BJ (cell line): ENCODE measurements around the gene PCDHGC5. TPM values are rescaled to one million over a fixed set of nuclear protein-coding genes. Genes with fewer than 3 reads are reported as not detected.
A peak's percentile ranks its signal among the peaks of the same experiment; 100 is the strongest.

Experiments
- CTCF ChIA-PET: fragments of 350-600 bp; formaldehyde crosslinking; extraction: SDS; loops from one replicate; lab custom pipeline; 2021; ENCODE audit warnings: antibody characterized with exemption, inconsistent platforms; lab: Yijun Ruan, JAX
- POLR2A ChIA-PET: fragments of 300-600 bp; sonication (Branson Sonifier 250); formaldehyde crosslinking; extraction: SDS; loops from one replicate; lab custom pipeline; 2021; ENCODE audit warnings: antibody characterized with exemption; lab: Charles Lee
- DNase-seq: peaks from one replicate; pipeline ENCODE4 v3.0.0-alpha.2; 2011; ENCODE audit warnings: low read depth
- H3K27me3 ChIP-seq: 2 replicates; pipeline ENCODE4 v1.6.0; 2011; ENCODE audit warnings: low read length; ENCODE audit not compliant: control insufficient read depth, insufficient read depth
- H3K36me3 ChIP-seq: 2 replicates; pipeline ENCODE4 v1.5.1; 2011; ENCODE audit warnings: low read length; ENCODE audit not compliant: control insufficient read depth, insufficient read depth
- H3K4me3 ChIP-seq: 2 replicates; pipeline ENCODE4 v1.5.1; 2011; ENCODE audit warnings: low read depth, mild to moderate bottlenecking, control low read depth, low read length
- CTCF ChIP-seq: IDR thresholded peaks from 2 replicates; pipeline ENCODE4 v1.5.1; 2011; ENCODE audit warnings: low read depth, mild to moderate bottlenecking, control low read depth, inconsistent platforms, low read length, moderate library complexity; ENCODE audit not compliant: insufficient read depth
- polyA plus RNA-seq: library from polyadenylated mRNA; depleted of rRNA; stranded (reverse); fragments of >200 nt; gene quantifications from 2 replicates; pipeline ENCODE4 v1.2.3, GENCODE V29; 2011

The PCDHGC5 gene
- polyA plus RNA-seq, 1 experiment = 1.6 TPM

- no peak for DNase-seq
- H3K27me3 ChIP-seq = no peaks in the 10 kb centered on the region
- ChIA-PET CTCF (interaction anchor here (1.0 to 10.1 kb wide), 8 partner anchors 8 to 107 kb away, joined by 3 to 170 read pairs (median 4); partner anchors contain the start of genes PCDHGA10, PCDHGA12, PCDHGB7 and PCDHGC3), POLR2A (no interaction called here)
- TF ChIP-seq CTCF = no peak
- H3K4me3 ChIP-seq = no peak overlapping the region
- no peaks in the 10 kb centered on the region for H3K36me3 ChIP-seq
These were observed 31.0 kb downstream of the PCDHGC5 start for GRCh38 chr5:141519605-141520565.

- peak; percentile 97 for DNase-seq
- CTCF ChIA-PET = interaction anchor here (0.6 to 10.1 kb wide), 13 partner anchors 10 to 104 kb away, joined by 3 to 170 read pairs (median 4); partner anchors contain the start of genes PCDHGA12, PCDHGB7 and PCDHGC3
- H3K36me3 ChIP-seq = no peaks in the 10 kb centered on the region
- H3K4me3 ChIP-seq = no peak overlapping the region
- TF ChIP-seq CTCF = no peak
- H3K27me3 ChIP-seq = no peaks in the 10 kb centered on the region
- POLR2A ChIA-PET = interaction anchor here (0.6 to 1.2 kb wide), 4 partner anchors 9 to 113 kb away, joined by 4 to 8 read pairs (median 5); no protein-coding TSS in a partner anchor
These were observed 32.4 kb downstream of the PCDHGC5 start for GRCh38 chr5:141521244-141521781.

GRCh38 chr5:141522301-141522700 lies 33.4 kb downstream of the PCDHGC5 start:
- ChIA-PET POLR2A (interaction anchor here (0.9 kb wide), 1 partner anchor 10 kb away, joined by 5 read pairs; no protein-coding TSS in a partner anchor), CTCF (interaction anchor here (0.5 to 10.1 kb wide), 8 partner anchors 11 to 1348 kb away, joined by 3 to 170 read pairs (median 22); partner anchors contain the start of genes PCDHGA12, PCDHGB7 and PCDHGC3)
- no peak for TF ChIP-seq CTCF
- DNase-seq = no peak
- Histone ChIP-seq H3K27me3 (no peaks in the 10 kb centered on the region), H3K4me3 (no peak overlapping the region), H3K36me3 (no peaks in the 10 kb centered on the region)

GRCh38 chr5:141523991-141524390 lies 35.1 kb downstream of the PCDHGC5 start:
- no peak for DNase-seq
- ChIA-PET POLR2A (interaction anchor here (1.0 kb wide), 1 partner anchor 15 kb away, joined by 3 read pairs; no protein-coding TSS in a partner anchor), CTCF (interaction anchor here (0.6 to 10.1 kb wide), 27 partner anchors 13 to 185 kb away, joined by 3 to 170 read pairs (median 6); partner anchors contain the start of genes PCDHGA10, PCDHGA11, PCDHGA12 and PCDHGA2)
- no peaks in the 10 kb centered on the region for H3K36me3 ChIP-seq
- H3K27me3 ChIP-seq = no peaks in the 10 kb centered on the region
- no peak overlapping the region for H3K4me3 ChIP-seq
- TF ChIP-seq CTCF = no peak
